HG03280 (cell line): ENCODE results near the gene APOBEC3G.
"Not testable (repeated sequence)": the region's sequence is repeated elsewhere in the genome, so short reads cannot be mapped to it uniquely, and the experiment has no call there.

ENCODE experiments used
- ATAC-seq: cut with Tn5 transposase; IDR thresholded peaks from one replicate; pipeline ENCODE4 v1.9.1; 2021; ENCODE audit warnings: mild to moderate bottlenecking, moderate library complexity; ENCODE audit not compliant: unreplicated experiment

Gene APOBEC3G

GRCh38 chr22:39077026-39077840 lies at the start of gene APOBEC3G:
Gene APOBEC3G, plus strand, starts transcription at chr22:39077275. Its CDS starts 87 bp downstream, at chr22:39077362.
- ATAC-seq: peak; percentile 81

DNA sequence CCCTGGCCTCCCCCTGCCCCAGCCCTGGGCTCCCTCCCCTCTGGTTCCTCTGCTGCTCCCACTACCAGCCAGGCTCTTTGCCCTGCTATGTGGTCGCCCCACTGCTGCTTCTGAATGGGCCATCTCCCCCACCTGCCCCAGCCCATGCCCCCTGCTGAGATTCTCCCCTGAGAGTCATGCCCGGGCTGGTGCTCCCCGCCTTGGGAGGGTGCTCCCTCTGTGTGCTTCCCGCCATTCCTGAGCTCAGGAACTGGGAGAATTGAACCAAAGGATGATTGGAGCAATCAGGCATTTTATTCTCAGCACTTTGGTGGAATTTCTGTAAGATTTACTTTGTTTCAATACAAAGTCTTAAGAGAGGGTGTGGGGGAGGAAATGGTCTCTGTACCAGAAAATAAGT lies 49.4 kb upstream of the APOBEC3G start:
- no peak for ATAC-seq

GRCh38 chr22:39028281-39028680 lies 48.8 kb upstream of the APOBEC3G start:
- ATAC-seq: no peak

GRCh38 chr22:39029227-39029626 lies 47.8 kb upstream of the APOBEC3G start:
- no peak for ATAC-seq

DNA sequence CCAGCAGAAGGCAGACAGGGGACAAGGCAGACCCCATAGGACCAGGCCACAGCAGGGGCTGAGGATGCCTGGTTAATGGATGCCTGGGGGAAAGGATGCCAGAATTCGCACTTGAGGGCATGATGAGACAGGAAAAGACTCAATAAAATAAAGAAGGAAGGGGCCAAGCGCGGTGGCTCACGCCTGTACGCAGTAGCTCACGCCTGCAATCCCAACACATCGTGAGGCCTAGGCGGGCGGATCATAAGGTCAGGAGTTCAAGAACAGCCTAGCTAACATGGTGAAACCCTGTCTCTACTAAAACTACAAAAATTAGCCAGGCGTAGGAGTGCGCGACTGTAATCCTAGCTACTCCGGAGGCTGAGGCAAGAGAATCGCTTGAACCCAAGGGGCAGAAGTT lies 46.4 kb upstream of the APOBEC3G start:
- no peak for ATAC-seq

DNA sequence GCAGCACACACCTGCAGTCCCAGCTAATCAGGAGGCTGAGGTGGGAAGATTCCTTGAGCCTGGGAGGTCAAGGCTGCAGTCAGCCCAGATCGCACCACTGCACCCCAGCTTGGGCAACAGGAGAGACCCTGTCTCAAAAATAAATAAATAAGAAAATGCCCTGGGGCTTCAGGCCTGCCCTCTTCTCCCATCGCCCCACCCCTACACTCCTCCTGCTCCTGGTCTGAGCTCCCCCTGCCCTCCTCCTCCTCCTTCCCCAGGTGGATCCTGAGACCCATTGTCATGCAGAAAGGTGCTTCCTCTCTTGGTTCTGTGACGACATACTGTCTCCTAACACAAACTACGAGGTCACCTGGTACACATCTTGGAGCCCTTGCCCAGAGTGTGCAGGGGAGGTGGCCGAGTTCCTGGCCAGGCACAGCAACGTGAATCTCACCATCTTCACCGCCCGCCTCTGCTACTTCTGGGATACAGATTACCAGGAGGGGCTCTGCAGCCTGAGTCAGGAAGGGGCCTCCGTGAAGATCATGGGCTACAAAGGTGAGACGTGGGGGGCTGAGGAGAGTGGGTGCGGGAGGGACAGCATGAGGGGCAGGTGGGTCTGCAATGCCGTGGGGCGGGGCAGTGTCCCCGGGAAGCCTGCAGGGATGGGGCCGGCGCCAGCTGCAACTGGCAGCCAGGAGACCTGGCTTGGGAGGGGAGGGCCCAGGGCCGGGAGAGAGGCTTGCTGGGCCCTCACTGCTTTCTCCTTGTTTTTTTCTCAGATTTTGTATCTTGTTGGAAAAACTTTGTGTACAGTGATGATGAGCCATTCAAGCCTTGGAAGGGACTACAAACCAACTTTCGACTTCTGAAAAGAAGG lies 45.4 kb upstream of the APOBEC3G start:
- not testable (repeated sequence) for ATAC-seq

DNA sequence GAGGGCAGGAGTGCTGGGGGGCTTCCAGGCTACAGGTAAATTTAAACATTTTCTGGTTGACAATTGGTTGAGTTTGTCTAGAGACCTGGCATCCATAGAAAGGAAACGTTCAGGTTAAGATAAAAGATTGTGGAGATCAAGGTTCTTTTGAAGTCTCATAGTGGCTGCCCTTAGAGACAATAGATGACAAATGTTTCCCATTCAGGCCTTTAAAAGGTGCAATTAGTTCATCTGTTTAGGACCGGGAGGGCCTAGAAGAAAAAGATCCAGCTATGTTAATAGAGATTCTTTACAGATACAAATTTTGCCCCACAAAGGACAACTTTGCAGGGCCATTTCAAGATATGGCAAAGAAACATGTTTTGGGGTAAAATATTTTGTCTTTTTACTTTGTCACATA lies 40.0 kb upstream of the APOBEC3G start:
- not testable (repeated sequence) for ATAC-seq

DNA sequence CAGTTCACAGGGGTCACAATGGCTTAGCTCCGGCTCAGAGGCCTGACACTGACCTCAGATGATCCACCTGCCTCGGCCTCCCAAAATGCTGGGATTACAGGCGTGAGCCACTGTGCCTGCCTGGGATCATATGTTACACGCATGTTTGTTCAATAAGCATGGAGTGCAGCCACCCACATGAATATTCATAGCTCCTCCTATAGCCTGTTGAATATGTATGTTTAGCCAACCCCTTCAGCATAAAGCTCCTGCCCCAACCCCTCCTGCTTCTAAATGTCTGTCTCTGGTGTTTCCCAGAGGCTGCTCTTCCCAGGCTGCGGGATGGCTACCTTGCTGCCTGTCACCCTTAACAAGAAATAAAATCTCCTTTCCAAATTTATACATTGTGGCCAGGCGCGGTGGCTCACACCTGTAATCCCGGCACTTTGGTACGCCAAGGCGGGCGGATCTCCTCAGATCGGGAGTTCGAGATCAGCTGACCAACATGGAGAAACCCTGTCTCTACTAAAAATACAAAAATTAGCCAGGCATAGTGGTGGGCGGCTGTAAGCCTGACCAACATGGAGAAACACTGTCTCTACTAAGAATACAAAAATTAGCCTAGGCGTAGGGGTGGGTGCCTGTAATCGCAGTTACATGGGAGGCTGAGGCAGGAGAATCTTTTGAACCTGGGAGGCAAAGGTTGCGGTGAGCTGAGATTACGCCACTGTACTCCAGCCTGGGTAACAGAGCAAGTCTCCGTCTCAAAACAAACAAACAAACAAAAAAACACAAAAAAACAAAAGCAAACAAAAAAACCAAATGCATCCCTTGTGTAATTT lies 37.6 kb upstream of the APOBEC3G start:
- no peak for ATAC-seq

- not testable (repeated sequence) for ATAC-seq
Observed at GRCh38 chr22:39040155-39040537, 36.9 kb upstream of the APOBEC3G start.

DNA sequence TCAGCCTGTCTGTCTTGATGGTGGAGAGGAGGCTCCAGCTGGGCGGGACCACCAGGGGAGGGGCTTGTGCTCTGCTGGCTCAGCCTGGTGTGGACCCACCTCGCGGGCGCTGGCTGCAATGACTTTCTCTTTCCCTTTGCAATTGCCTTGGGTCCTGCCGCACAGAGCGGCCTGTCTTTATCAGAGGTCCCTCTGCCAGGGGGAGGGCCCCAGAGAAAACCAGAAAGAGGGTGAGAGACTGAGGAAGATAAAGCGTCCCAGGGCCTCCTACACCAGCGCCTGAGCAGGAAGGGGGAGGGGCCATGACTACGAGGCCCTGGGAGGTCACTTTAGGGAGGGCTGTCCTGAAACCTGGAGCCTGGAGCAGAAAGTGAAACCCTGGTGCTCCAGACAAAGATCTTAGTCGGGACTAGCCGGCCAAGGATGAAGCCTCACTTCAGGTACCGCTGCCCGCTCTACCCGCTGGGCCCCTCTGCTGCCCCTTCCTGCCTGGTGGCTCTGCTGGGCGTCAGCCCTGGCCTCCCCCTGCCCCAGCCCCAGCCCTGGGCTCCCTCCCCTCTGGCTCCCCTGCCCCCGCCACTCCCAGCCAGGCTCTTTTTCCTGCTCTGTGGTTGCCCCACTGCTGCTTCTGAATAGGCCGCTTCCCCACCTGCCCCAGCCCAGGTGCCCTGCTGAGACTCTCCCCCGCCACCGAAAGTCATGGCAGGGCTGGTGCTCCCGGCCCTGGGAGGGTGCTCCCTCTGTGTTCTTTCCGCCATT lies 36.4 kb upstream of the APOBEC3G start, which contains the start of gene APOBEC3F:
Gene APOBEC3F (plus strand): TSS at position 327 of the 759 bp plus-strand sequence. CDS start 97 bp downstream, at position 424.
- peak; percentile 86 for ATAC-seq

GRCh38 chr22:39041908-39042307 lies 35.2 kb upstream of the APOBEC3G start:
- no peak for ATAC-seq

DNA sequence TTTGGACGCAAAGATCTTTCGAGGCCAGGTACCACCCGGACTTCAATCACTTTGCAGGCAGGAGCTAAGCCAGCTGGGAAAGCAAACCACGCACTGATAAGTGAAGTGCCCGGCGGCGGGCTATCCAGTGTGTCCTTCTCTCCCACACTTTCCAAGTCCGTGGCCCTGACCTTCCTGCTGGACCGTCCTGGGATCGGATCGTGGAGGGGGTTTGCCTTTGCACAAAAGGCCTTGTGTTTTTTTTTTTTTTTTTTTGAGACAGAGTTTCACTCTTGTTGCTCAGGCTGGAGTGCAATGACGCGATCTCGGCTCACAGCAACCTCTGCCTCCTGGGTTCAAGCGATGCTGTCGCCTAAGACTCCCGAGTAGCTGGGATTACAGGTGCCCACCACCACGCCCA lies 34.0 kb upstream of the APOBEC3G start:
- not testable (repeated sequence) for ATAC-seq

- ATAC-seq: not testable (repeated sequence)
Observed at GRCh38 chr22:39045136-39045535, 31.9 kb upstream of the APOBEC3G start.

DNA sequence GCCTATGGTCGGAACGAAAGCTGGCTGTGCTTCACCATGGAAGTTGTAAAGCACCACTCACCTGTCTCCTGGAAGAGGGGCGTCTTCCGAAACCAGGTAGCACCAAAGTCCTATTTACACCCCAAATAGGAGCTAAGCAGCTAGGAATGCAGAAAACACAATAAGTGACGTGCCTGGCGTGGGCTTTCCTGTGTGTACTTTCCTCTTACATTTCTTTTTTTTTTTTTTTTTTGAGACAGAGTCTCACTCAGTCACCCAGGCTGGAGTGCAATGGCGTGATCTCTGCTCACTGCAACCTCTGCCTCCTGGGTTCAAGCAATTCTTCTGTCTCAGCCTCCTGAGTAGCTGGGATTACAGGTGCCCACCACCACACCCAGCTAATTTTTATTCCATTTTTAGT lies 27.6 kb upstream of the APOBEC3G start:
- ATAC-seq: not testable (repeated sequence)

DNA sequence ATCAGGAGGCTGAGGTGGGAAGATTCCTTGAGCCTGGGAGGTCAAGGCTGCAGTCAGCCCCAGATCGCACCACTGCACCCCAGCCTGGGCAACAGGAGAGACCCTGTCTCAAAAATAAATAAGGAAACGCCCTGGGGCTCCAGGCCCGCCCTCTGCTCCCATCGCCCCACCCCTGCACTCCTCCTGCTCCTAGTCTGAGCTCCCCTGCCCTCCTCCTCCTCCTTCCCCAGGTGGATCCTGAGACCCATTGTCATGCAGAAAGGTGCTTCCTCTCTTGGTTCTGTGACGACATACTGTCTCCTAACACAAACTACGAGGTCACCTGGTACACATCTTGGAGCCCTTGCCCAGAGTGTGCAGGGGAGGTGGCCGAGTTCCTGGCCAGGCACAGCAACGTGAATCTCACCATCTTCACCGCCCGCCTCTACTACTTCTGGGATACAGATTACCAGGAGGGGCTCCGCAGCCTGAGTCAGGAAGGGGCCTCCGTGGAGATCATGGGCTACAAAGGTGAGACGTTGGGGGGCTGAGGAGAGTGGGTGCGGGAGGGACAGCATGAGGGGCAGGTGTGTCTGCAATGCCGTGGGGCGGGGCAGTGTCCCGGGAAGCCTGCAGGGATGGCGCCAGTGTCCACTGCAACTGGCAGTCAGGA lies 25.1 kb upstream of the APOBEC3G start:
- not testable (repeated sequence) for ATAC-seq

DNA sequence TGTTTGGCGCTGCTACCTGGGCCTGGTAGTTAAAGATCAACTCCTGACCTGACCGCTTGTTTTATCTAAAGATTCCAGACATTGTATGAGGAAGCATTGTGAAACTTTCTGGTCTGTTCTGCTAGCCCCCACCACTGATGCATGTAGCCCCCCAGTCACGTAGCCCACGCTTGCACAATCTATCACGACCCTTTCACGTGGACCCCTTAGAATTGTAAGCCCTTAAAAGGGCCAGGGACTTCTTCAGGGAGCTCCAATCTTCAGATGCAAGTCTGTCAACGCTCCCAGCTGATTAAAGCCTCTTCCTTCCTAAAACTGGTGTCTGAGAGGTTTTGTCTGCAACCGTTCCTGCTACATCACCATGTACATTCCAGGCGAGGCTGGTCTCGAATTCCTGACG lies 21.4 kb upstream of the APOBEC3G start:
- no peak for ATAC-seq

DNA sequence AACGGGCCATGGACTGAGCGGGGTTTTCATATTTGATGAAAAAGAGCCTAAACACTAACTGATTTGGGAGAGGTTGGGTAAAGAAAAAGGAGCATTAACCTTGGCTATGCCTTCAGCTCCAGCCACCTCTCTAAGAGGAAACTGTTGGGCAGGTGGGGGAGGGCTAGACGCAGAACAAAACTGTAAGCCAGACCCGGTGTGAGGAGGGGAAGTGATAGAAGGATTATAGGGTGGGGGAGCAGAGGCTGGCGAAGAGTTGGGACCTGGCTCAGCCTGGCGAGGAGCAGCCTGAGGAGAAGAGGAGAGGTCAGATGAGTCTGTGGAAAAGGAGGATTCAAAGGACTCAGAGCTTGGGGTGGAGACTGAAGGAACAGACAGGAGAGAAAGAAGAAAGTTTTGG lies 15.8 kb upstream of the APOBEC3G start:
- ATAC-seq: not testable (repeated sequence)

DNA sequence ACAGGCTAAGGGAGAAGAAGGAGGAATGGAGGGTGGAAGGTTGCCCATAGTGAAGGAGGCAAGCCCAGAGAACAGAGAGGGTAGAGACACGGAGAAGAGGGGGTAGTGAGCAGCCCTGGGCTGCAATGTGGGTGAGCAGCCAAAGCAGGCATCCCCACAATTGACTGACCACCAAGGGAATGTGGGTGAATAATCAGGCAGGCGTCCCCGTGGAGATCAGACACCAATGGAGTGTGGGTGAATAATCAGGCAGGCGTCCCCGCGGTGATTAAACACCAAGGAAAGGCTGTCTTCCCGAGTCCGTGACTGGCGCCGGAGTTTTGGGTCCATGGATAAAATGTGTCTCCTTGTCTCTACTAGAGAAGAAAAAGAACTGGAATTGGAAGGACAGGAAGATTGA lies 15.1 kb upstream of the APOBEC3G start:
- ATAC-seq: not testable (repeated sequence)

GRCh38 chr22:39063904-39064303 lies 13.2 kb upstream of the APOBEC3G start:
- ATAC-seq: not testable (repeated sequence)
